GM19468 (cell line): ENCODE data around the gene ZNF365.
"Not testable (repeated sequence)": the region's sequence is repeated elsewhere in the genome, so short reads cannot be mapped to it uniquely, and the experiment has no call there.

ENCODE experiments used
- ATAC-seq: cut with Tn5 transposase; IDR thresholded peaks from one replicate; pipeline ENCODE4 v1.9.1; 2021; ENCODE audit warnings: mild to moderate bottlenecking, moderate library complexity, moderate number of reproducible peaks; ENCODE audit not compliant: unreplicated experiment; ENCODE audit errors: extremely low read depth

ZNF365 gene

DNA sequence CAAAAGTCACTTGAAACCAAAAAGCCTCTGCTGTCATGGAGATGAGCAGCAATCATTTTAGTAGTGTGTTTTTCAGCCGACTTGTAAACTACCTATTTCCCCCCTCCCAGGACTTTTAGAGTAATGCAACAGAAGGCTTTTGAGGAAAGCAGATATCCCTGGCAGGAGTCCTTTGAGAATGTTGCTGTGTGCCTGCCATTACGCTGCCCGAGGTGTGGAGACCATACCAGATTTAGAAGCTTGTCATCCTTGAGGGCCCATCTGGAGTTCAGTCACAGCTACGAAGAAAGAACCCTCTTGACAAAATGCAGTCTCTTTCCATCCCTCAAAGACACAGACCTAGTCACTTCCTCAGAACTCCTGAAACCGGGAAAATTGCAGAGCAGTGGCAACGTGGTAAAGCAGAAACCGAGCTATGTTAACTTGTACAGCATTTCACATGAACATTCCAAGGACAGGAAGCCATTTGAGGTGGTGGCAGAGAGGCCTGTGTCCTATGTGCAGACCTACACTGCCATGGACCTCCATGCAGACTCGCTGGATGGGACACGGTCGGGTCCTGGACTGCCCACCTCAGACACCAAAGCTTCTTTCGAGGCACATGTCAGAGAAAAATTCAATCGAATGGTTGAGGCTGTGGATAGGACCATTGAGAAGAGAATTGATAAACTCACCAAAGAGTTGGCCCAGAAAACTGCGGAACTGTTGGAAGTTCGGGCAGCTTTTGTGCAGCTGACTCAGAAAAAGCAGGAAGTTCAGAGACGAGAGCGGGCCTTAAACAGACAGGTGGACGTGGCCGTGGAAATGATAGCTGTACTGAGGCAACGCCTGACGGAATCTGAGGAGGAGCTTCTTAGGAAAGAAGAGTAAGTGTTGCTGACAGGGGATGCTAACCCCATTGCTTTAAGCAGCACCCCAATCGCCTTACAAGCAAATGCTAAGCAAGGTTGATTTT lies 2.2 kb downstream of the ZNF365 start:
- ATAC-seq, result no peak

DNA sequence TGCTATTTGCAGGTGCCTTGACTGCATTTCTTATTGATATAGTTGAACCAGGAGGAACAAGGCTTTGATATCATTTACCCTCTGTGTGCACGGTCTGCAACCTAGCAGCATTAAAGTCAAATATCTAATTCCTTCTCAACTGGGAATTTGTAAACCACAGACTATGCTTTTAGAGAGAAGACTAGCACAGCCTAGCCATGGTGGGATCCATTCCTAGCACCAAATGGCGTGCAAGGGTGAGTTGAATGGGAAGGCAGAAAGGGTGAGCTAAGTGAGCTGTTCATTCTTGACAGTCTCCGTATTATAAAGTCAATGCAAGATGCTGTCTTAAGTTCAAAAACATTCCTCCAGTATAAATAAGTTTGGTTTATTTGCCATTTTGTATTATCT lies 2.9 kb downstream of the ZNF365 start:
- ATAC-seq, result no peak

DNA sequence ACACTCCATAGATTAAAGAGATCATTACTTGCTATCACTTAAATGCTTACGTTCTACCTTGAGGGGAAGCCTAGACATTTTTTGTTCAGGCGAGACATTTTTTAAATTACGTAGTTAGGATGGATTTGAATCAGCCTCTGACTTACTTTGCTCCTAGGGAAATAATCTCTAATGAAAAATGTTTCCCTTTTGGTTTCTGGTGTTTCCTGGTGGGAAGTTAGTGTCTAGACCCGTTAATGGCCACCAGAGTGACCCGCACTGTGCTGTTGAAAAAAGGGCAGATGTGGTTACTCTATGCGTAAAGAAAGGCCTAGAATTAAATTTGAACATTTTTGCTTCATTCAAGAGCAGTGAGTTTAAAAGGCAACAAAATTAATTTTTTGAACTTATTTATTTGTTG lies 3.8 kb downstream of the ZNF365 start:
- ATAC-seq, result no peak

DNA sequence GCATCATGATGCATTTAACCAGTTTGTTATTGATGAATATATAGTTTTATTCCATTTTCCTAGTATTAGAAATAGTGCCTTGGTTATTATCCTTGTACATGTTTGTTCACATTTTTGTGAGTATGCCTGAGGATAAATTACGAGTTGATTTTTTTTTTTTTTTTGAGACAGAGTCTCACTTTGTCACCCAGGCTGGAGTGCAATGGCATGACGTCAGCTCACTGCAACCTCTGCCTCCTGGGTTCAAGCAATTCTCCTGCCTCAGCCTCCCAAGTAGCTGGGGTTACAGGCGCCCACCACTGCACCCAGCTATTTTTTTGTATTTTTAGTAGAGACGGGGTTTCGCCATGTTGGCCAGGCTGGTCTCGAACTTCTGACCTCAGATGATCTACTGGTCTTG lies 4.7 kb downstream of the ZNF365 start:
- ATAC-seq, result not testable (repeated sequence)

DNA sequence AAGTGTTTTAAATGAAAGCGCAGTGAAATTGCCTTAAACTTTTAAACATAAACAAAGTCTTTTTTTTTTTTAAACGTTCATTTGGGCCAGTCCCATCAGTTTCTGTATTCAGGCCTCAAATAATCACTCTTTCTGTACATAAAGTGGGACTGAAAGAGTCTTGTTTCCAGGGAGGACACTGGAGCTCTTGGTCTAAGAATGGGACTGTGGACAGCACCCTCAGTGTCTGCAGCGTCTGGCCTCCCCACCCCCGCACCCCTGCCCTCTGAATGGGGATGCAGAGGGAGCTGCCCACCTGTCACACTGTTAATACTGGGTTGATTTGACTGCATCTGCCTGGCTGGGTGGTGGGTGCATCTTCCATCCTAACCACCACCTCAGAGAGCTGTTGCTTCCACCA lies 5.2 kb downstream of the ZNF365 start:
- no peak for ATAC-seq

DNA sequence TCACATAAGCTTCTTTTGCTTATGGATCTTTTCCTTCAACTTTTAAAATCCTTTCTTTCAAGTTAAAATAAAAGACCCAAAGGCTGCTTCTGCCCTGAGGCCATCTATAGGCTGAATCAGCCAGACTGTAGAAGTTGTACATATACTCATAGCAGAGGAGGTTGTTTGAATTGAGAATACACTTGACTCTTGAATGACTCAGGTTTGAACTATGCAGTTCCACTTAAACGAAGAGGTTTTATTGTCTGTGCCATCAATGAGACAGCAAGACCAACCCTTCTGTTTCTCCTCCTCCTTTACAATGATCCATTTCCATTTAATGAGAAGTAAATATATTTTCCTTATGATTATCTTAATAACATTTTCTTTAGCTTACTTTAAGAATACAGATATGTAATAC lies 5.8 kb downstream of the ZNF365 start:
- ATAC-seq, result no peak

DNA sequence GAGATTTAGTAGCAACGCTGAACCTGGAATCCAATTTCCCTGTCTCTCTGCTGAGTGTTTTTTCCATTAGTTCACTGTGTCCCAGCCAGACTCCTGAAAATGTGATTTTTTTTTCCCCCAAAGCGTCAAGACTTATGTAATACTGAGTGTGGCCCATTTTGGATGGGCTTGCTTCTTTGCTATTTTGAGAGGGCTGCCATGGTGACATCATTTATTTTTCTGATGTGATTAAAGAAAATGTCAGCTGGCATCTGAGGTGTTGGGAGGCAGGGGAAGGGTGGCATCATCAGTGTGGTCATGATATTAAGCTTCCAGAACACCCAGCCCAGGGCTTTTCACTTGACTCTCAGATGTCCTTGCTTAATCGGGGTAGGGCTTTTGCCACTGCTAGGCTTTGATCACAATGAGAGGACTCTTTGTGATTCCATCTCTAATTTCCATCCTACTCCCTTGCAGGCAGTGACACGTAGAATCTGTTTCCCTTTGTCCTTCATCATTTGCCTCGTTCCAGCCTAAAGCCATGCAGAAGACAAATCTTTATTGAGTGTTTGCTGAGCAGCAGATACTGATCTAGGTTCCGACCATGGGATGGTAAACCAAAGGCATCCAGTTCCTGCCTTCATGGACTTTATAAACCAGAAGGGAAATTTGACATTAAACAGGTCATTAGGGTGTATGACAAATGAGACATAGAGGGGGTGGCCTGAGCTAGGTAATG lies 7.4 kb downstream of the ZNF365 start:
- ATAC-seq, result no peak

DNA sequence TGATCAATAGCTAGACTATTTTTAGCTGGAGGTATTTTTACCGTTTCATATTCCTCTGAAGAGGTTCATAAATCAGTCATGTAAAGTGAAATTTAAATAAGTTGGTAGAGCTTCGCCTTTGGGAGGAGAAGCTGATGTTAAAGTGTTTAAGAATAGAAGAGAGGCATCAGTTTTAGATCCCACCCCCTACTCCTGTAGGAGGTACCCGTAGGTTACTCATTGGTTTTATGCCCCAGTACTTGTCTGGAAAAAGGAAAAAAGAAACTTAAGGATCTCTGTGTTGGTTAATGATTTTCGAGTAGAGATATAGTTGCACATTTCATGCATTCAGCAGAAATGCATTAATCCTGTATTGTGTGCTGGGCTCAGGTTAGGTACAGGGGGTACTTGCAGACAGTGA lies 8.7 kb downstream of the ZNF365 start:
- ATAC-seq, result no peak

DNA sequence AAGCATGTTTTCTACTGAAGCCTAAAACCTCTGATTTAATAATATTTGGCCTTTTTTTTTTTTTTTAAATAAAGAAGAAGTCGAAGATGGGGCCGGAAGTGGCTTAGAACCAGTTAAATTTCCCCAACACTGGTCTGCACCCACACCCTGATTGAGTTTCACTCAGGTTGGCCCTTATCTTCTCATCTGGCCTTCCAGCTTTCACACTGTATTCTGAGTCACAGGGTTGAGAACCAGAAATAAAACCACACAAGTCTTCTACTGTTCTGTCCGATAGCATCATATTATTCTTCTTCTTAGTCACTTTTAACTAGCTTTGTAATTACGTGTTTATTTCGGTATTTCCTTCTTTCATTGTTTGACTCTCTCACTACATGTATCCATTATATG lies 9.9 kb downstream of the ZNF365 start:
- ATAC-seq, result peak; percentile 40

DNA sequence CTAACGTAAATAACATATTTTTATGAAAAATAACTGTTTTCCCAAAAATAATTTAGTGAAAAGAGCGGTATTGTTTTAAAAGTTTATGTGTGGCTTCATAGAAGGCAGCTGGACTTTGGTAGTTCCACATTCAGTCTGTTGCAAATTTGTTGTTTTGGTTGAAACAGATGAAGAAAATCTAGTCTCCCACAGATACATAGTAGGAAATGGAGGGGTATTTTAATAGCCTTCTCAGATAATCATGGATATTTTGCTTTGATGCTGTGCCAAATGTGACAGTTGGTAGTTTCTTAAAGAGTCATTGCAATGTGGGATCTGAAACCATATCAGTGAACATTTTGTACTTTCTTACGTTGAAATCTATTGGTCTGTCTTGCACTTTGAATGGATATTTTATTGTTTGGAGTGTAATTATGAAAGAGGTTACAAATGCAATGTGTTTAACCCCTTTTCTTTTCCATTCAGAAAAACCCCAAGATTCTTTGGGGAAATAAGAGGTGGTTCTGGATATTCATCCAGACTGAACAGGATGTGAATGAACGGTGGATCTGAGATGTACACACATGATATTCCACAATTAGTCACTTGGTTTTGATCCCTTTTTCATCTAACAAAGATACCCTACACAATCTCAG lies 10.4 kb downstream of the ZNF365 start:
- ATAC-seq, result no peak

DNA sequence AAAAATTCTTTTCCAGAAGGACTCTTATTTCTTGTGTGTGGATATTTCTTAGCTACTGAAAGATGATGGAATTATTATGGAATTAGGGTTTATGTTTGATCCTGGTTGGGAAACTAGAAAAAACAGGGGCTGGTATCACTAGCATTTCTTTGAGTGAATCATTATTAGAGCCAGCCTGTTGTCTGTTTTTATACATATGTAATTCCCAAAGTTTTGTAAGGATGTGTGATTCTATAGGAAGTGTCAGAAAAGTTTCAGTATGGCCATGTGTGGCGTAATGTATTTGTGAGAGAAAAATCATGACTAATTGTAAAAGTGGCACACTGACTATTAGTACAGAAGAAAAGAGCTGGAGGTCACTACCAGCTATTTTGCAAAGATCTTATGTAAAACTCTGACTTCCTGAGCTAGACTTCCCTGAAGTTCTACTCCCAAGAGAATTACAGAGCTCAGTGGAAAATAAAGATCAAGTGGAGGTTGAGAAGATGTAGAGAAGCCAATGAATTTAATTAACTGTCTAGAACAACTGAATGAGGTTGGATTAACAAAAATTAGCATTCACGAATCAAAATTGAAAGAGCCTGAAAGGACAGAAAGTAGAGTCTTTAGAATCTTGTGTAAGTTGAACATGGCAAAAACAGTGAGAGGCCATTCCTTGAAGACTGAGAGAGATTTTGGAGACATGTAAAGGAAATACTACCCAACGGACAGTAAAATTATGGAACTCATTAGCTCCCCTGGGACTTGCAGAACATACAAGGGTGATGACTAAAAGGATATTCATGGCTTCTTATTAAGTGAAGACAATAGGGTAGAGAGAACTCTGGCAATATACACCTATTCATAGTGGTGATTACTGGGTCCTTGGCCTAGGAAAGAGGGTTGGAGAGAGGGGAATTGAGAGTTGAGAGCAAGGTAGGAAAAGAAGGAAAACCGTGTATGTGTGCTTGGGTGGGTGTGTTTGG lies 12.5 kb downstream of the ZNF365 start:
- no peak for ATAC-seq

DNA sequence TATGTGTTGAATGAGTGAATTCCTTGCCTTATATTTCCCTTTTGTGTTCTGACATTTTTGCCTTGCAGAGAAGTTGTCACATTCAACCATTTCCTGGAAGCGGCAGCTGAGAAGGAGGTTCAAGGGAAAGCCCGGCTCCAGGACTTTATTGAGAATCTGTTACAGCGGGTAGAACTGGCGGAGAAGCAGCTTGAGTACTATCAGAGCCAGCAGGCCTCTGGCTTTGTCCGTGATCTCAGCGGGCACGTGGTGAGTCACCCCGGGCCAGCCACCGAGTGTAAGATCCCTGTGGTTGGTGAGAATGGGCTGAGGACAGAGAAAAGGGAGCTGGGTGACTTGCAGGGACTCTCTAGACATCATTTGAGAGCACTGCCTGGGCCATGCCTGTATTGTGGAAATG lies 14.2 kb downstream of the ZNF365 start:
- ATAC-seq, result no peak

DNA sequence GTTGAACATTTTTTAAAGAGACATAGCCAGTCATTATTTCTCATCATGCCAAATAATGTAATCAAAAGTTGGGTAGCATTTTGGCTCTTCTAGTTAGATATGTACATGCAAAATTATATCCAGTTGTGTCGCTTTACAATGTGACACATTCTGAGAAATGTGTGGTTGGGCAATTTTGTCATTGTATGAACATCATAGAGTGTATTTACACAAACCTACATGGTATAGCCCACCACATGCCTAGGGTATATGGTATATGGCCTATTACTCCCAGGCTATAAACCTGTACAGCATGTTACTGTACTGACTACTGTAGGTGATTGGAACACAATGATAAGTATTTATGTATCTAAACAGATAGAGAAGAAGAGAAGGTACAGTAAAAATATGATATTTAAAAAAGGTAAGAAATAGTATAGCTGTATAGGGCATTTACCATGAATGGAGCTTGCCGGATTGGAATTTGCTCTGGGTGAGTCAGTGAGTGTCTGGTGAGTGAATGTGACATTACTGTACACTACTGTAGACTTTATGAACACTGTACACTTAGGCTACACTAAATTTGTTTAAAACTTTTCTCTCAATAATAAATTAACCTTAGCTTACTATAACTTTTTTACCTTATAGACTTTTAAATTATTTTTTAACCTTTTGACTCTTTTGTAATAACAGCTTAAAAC lies 16.5 kb downstream of the ZNF365 start:
- ATAC-seq, result no peak

DNA sequence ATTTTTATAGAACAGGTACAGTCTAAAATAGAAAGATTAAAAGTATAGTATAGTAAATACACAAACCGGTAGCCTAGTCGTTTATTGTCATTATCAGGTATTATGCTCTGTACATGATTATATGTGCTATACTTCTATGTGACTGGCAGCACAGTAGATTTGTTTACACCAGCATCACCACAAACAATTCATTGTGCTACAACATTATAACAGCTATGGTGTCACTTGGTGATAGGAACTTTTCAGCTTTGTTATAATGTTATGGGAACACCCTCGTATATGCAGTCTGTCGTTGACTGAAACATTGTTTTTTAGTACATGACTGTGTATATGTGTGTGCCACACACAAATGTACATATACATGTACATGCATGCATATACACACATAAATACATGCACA lies 19.1 kb downstream of the ZNF365 start:
- ATAC-seq, result no peak

DNA sequence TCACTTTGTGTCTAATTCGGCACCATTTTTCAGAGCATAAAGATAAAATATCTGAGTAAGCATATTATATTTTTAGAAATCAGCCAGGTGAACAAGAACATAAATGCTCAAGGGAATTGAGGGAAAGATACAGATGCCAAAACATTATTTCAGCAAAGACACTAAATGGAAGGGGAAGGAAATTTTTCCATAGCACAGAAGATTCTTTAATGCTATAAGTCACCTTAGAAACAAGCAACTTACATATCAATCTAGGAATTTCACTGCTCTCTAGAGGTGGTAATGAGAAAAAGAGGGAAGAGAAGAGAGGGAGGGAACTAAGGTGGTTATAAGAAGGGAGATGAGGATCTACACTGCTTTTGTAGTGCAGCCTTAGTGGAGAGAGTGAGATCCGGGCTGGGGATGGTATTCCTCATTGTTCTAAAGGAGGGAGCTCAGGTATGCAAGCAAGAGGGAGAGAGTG lies 20.4 kb downstream of the ZNF365 start:
- ATAC-seq, result no peak

DNA sequence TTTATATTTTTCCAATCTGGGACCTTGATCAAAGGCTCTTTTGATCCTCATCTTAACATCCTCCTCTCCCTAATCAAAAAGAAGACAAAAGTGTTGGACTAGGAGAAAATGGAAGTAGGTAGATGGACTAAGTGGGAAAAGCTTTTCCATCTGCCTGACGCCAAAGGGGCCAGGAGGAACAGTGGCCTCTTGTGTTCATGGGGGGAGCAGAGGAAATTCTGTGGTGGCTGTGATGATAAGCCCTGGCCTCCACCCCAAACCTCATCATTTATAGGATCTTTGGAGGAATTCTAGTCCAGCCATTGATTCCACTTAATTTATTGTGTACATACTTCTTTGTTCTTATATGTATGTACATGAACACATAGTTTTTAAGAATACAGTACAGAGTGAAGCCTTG lies 21.7 kb downstream of the ZNF365 start:
- no peak for ATAC-seq

DNA sequence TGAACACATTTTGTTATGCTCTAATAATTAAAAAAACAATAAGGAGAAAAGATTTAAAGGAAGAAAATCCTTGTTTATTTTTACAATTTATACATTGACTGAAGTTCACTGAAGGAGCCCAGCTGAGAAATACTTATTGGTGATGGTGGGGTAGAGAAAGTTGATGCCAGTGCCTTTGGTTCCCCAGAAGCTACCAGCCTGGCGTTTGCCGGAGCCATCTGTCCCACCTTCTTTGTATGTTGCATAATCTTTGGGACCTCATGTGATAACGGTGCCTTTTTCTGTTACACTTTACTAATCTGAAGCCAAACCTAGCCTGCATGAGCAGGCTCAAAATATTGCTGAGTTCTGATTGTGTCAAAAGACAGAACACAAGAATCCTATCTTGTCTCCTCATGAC lies 22.7 kb downstream of the ZNF365 start:
- no peak for ATAC-seq

DNA sequence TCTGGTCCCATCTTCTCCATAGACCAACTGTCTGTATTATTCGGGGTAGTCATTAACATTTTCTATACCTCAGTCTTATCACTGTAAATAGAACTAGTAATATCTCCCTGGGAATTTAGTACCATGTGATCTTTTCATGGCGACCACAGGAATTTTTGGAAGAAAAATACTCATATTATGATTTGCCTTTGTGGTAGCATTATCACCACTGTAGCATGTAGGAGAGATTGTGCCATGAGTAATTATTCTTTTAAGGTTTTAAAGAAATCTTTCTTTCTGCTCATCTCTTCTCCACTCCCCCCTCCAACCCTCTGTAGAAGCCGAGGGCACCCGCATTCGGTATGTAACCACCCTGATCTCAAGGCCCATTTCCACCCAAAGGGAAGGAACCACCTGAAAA lies 25.0 kb downstream of the ZNF365 start:
- ATAC-seq, result no peak

DNA sequence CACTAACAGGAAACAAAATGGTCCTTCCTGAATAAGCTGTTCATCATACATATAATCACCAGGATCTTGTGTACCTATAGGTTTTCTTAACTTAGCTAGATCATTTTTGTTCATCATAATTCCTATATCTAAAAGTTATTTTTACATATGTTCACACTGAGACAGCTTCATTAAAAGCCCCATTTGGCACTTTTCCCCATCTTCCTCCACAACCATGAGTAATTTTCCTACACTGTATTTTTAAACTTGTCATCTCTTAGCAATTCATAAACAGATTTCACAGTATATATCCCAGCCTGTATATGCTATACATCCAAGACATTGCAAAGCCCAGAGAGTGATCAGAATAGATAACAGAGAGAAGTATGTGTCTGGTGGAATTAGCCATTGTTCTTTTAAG lies 28.3 kb downstream of the ZNF365 start:
- no peak for ATAC-seq
